Activated naive CD4-positive, alpha-beta T cell treated with anti-CD3 and anti-CD28 coated beads, Interleukin-2, amount 10 ng/mL, durations not matched to agents 7 days and 5 days (primary cell): ENCODE results near the gene MEI4.
"Not testable (repeated sequence)": the region's sequence is repeated elsewhere in the genome, so short reads cannot be mapped to it uniquely, and the experiment has no call there.

Experiments used
- CTCF ChIA-PET: fragments of 350-600 bp; sonication (Branson Sonifier 250); formaldehyde crosslinking; loops from one replicate; lab custom pipeline; 2021; ENCODE audit warnings: antibody characterized with exemption; lab: Charles Lee
- DNase-seq: peaks from one replicate; pipeline ENCODE4 v3.0.0-alpha.2; 2020
- H3K27ac Mint-ChIP-seq: one replicate; pipeline ENCODE4 v1.8.0; 2021; ENCODE audit warnings: mild to moderate bottlenecking, moderate library complexity, mixed read lengths
- H3K27me3 Mint-ChIP-seq: one replicate; pipeline ENCODE4 v1.8.0; 2021; ENCODE audit warnings: mild to moderate bottlenecking, mixed read lengths
- H3K36me3 Mint-ChIP-seq: one replicate; pipeline ENCODE4 v1.8.0; 2021; ENCODE audit warnings: mixed read lengths
- H3K4me1 Mint-ChIP-seq: one replicate; pipeline ENCODE4 v1.8.0; 2021; ENCODE audit warnings: mixed read lengths
- H3K4me3 Mint-ChIP-seq: one replicate; pipeline ENCODE4 v1.8.0; 2021; ENCODE audit warnings: mild to moderate bottlenecking, moderate library complexity, mixed read lengths
- H3K9me3 Mint-ChIP-seq: one replicate; pipeline ENCODE4 v1.8.0; 2021; ENCODE audit warnings: mixed read lengths

The MEI4 gene

GRCh38 chr6:77740380-77740779 is 87.5 kb downstream of the MEI4 start:
- peaks cover 6% of the 10 kb centered on the region for H3K9me3 Mint-ChIP-seq
- no peak overlapping the region for H3K4me3 Mint-ChIP-seq
- H3K4me1 Mint-ChIP-seq: no peaks in the 10 kb centered on the region
- DNase-seq: no peak
- no peaks in the 10 kb centered on the region for H3K27me3 Mint-ChIP-seq
- no peak overlapping the region for H3K27ac Mint-ChIP-seq
- CTCF ChIA-PET: no interaction called here
- no peaks in the 10 kb centered on the region for H3K36me3 Mint-ChIP-seq

- H3K27ac Mint-ChIP-seq, CTCF ChIA-PET, H3K36me3 Mint-ChIP-seq, H3K9me3 Mint-ChIP-seq, H3K4me3 Mint-ChIP-seq, DNase-seq, H3K27me3 Mint-ChIP-seq, H3K4me1 Mint-ChIP-seq: not testable (repeated sequence)
Observed at GRCh38 chr6:77752156-77752555, 99.3 kb downstream of the MEI4 start.

GRCh38 chr6:77762386-77762785 is 109.5 kb downstream of the MEI4 start:
- H3K9me3 Mint-ChIP-seq: peaks cover 3% of the 10 kb centered on the region
- H3K36me3 Mint-ChIP-seq: no peaks in the 10 kb centered on the region
- no peaks in the 10 kb centered on the region for H3K27me3 Mint-ChIP-seq
- no peak for DNase-seq
- CTCF ChIA-PET: no interaction called here
- H3K4me1 Mint-ChIP-seq: no peaks in the 10 kb centered on the region
- no peak overlapping the region for H3K27ac Mint-ChIP-seq
- no peak overlapping the region for H3K4me3 Mint-ChIP-seq

DNA sequence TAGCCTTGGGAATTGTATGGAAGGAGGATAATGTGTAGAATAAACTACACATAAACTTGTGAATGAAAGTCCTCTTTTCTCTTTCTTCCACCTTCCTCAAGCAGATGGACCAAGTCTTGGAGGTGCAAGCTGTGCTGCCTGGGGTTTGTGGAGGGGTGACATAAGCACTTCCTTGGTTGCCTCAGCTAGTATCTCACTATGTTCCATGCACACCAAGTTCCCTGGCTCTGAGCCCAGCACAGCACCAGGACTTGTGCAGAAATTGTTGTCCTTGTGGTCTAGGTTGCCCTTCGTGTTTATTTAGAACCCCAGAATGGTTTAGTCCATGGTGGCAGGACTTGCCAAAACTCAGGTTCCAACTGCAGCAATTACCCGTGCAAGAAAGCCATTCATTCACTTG is 110.3 kb downstream of the MEI4 start:
- Mint-ChIP-seq H3K4me1 (no peaks in the 10 kb centered on the region), H3K36me3 (no peaks in the 10 kb centered on the region), H3K27ac (no peak overlapping the region), H3K9me3 (peaks cover 3% of the 10 kb centered on the region), H3K27me3 (no peaks in the 10 kb centered on the region), H3K4me3 (no peak overlapping the region)
- no peak for DNase-seq
- CTCF ChIA-PET: no interaction called here

GRCh38 chr6:77764364-77764763 is 111.5 kb downstream of the MEI4 start:
- H3K36me3 Mint-ChIP-seq: no peaks in the 10 kb centered on the region
- H3K4me1 Mint-ChIP-seq: no peaks in the 10 kb centered on the region
- H3K4me3 Mint-ChIP-seq: no peak overlapping the region
- no peak overlapping the region for H3K27ac Mint-ChIP-seq
- CTCF ChIA-PET: no interaction called here
- DNase-seq: no peak
- H3K9me3 Mint-ChIP-seq: peaks cover 3% of the 10 kb centered on the region
- H3K27me3 Mint-ChIP-seq: no peaks in the 10 kb centered on the region

DNA sequence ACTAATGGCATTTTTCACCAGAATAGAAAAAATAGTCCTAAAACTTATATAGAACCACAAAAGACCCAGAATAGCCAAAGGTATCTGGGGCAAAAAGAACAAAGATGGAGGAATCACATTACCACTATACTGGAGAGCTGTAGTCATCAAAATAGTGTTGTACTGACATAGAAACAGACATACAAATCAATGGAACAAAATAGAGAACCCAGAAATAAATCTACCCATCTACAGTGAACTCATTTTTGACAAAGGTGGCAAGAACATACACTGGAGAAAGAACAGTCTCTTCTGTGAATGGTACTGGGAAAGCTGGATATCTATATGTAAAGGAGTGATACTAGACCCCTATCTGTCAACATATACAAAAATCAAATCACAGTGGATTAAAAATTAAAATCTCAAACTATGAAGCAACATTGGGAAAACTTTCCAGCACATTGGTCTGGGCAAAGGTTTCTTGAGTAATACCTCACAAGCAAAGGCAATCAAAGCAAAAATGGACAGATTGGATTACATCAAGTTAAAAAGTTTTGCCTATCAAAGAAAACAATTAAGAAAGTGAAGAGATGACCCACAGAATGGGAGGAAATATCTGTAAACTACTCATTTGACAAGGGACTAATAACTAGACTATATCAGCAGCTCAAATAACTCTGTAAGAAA is 120.5 kb downstream of the MEI4 start:
- Mint-ChIP-seq H3K4me1 (peaks cover 9% of the 10 kb centered on the region), H3K27ac (no peak overlapping the region), H3K4me3 (no peak overlapping the region), H3K36me3 (no peaks in the 10 kb centered on the region), H3K9me3 (peaks cover 25% of the 10 kb centered on the region), H3K27me3 (no peaks in the 10 kb centered on the region)
- no peak for DNase-seq
- CTCF ChIA-PET: no interaction called here

DNA sequence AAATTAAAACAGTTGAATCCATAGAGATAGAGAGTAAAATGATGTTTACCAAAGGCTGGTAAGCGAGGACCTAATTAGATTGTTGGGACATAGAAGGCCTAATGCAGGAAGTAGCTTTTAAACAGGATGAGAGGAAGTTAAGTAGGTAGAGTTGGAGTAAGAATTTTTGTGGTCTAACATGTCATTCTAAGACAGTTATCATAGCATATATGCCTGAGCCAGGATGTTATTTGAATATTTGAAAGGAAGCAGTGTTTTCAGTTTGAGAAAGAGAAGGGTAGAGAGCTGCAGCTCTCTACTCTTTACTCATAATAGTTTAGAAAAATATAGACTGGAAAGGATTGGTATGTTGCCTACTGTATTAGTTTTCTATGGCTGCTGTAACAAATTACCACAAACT is 121.6 kb downstream of the MEI4 start:
- Mint-ChIP-seq H3K4me3 (no peak overlapping the region), H3K9me3 (peaks cover 25% of the 10 kb centered on the region), H3K36me3 (no peaks in the 10 kb centered on the region), H3K4me1 (peaks cover 9% of the 10 kb centered on the region), H3K27me3 (no peaks in the 10 kb centered on the region), H3K27ac (peak overlapping the region; percentile 0)
- CTCF ChIA-PET: no interaction called here
- no peak for DNase-seq

GRCh38 chr6:77776441-77776840 is 123.6 kb downstream of the MEI4 start:
- DNase-seq: no peak

DNA sequence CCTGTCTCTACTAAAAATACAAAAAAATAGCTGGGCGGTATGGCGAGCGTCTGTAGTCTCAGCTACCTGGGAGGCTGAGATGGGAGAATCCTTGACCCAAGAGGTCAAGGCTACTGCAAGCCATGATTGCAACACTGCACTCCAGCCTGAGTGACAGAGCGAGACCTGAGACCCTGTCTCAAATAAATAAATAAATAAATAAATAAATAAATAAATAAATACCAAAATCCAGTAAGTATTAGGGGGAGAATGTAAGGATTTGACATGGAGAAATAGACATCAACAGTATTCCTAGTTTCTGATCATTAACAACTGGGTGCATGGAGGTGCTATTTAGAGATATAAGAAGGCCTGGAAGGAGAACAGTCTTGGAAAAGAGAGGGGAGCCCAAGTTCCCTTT is 125.7 kb downstream of the MEI4 start:
- DNase-seq: no peak
- H3K9me3 Mint-ChIP-seq: peaks cover 10% of the 10 kb centered on the region
- no peaks in the 10 kb centered on the region for H3K36me3 Mint-ChIP-seq
- CTCF ChIA-PET: no interaction called here
- H3K27ac Mint-ChIP-seq: no peak overlapping the region
- no peaks in the 10 kb centered on the region for H3K27me3 Mint-ChIP-seq
- no peak overlapping the region for H3K4me3 Mint-ChIP-seq
- H3K4me1 Mint-ChIP-seq: peaks cover 7% of the 10 kb centered on the region

More at GRCh38 chr6:77776441-77776840, 123.6 kb downstream of the MEI4 start:
- H3K4me3 Mint-ChIP-seq: no peak overlapping the region
- no peaks in the 10 kb centered on the region for H3K36me3 Mint-ChIP-seq
- H3K4me1 Mint-ChIP-seq: peaks cover 9% of the 10 kb centered on the region
- CTCF ChIA-PET: no interaction called here
- H3K27me3 Mint-ChIP-seq: no peaks in the 10 kb centered on the region
- peaks cover 18% of the 10 kb centered on the region for H3K9me3 Mint-ChIP-seq
- H3K27ac Mint-ChIP-seq: no peak overlapping the region

- Mint-ChIP-seq H3K9me3 (no peaks in the 10 kb centered on the region), H3K4me1 (no peaks in the 10 kb centered on the region), H3K27me3 (no peaks in the 10 kb centered on the region), H3K36me3 (no peaks in the 10 kb centered on the region), H3K27ac (no peak overlapping the region), H3K4me3 (no peak overlapping the region)
- CTCF ChIA-PET: no interaction called here
- no peak for DNase-seq
Observed at GRCh38 chr6:77786935-77787629, 134.2 kb downstream of the MEI4 start.

- Mint-ChIP-seq H3K36me3 (no peaks in the 10 kb centered on the region), H3K4me3 (no peak overlapping the region), H3K9me3 (peaks cover 6% of the 10 kb centered on the region), H3K27me3 (no peaks in the 10 kb centered on the region), H3K4me1 (no peaks in the 10 kb centered on the region), H3K27ac (no peak overlapping the region)
- CTCF ChIA-PET: no interaction called here
- no peak for DNase-seq
Observed at GRCh38 chr6:77796824-77797809, 144.3 kb downstream of the MEI4 start.

DNA sequence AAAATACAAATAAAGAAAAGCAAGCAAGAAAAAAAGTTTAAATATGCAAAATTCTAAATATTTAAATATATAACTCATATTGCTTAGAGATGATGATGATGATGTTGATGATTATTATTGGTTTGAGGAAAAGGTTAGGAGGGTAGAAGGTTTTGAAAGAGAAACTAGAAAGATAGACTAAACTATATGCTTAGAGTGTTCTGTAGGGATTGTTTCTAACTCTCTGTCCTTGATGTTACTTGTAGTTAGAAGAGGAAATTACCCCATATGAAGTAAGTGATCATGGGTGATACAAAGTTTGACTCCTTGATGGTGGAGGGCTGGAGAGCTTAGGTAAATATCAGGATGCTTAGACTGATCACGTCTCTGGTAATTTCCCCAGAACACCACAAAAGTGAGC is 159.5 kb downstream of the MEI4 start:
- no peaks in the 10 kb centered on the region for H3K27me3 Mint-ChIP-seq
- H3K4me1 Mint-ChIP-seq: no peaks in the 10 kb centered on the region
- H3K27ac Mint-ChIP-seq: no peak overlapping the region
- no peaks in the 10 kb centered on the region for H3K9me3 Mint-ChIP-seq
- no peak overlapping the region for H3K4me3 Mint-ChIP-seq
- DNase-seq: no peak
- CTCF ChIA-PET: no interaction called here
- H3K36me3 Mint-ChIP-seq: no peaks in the 10 kb centered on the region

DNA sequence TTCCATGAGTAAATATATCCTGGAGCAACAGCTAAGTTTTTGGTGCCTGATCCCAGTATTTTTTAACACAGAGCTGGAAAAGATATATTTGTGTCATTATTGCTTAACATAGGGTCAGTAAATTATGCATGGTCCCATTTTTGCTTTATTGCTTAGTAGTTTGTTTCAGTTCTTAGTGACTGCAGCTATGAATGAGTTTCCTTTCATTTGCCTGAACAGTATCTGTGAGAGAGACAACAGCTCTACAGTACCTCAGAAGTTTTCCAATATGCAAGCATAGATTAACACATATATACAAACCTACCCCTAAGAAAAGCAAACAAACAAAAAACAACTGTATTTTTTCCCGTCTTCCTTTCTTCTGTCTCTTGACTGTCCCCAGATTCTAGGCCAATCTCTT is 160.3 kb downstream of the MEI4 start:
- CTCF ChIA-PET: no interaction called here
- H3K27ac Mint-ChIP-seq: no peak overlapping the region
- no peaks in the 10 kb centered on the region for H3K36me3 Mint-ChIP-seq
- H3K27me3 Mint-ChIP-seq: no peaks in the 10 kb centered on the region
- H3K4me3 Mint-ChIP-seq: no peak overlapping the region
- no peaks in the 10 kb centered on the region for H3K9me3 Mint-ChIP-seq
- no peak for DNase-seq
- H3K4me1 Mint-ChIP-seq: no peaks in the 10 kb centered on the region

GRCh38 chr6:77814119-77814518 is 161.3 kb downstream of the MEI4 start:
- H3K9me3 Mint-ChIP-seq: no peaks in the 10 kb centered on the region
- H3K4me3 Mint-ChIP-seq: no peak overlapping the region
- H3K27me3 Mint-ChIP-seq: no peaks in the 10 kb centered on the region
- no peaks in the 10 kb centered on the region for H3K36me3 Mint-ChIP-seq
- CTCF ChIA-PET: no interaction called here
- no peak for DNase-seq
- no peaks in the 10 kb centered on the region for H3K4me1 Mint-ChIP-seq
- H3K27ac Mint-ChIP-seq: no peak overlapping the region
